AG04449 (cell line): ENCODE data around the gene PTH.
A peak's percentile ranks its signal among the peaks of the same experiment; 100 is the strongest.

Experiments used
- CTCF ChIA-PET: fragments of 350-600 bp; formaldehyde crosslinking; extraction: SDS; loops from one replicate; lab custom pipeline; 2021; ENCODE audit warnings: antibody characterized with exemption; lab: Yijun Ruan, JAX
- POLR2A ChIA-PET: fragments of 400-600, 350-600 bp; formaldehyde crosslinking; extraction: SDS; loops from one replicate; lab custom pipeline; 2020; ENCODE audit warnings: antibody characterized with exemption, inconsistent platforms; lab: Yijun Ruan, JAX
- DNase-seq: peaks from one replicate; pipeline ENCODE4 v3.0.0-alpha.2; 2010; ENCODE audit warnings: low read depth, low spot score
- H3K4me3 ChIP-seq: 2 replicates; pipeline ENCODE4 v1.5.1; 2011; ENCODE audit warnings: low read depth, mild to moderate bottlenecking, control low read depth, low read length
- TF ChIP-seq, protein P1 (sequence below): IDR thresholded peaks from one replicate; pipeline ENCODE4 v1.5.1; 2011; ENCODE audit warnings: mild to moderate bottlenecking, moderate library complexity, low read length, control low read depth, inconsistent platforms; ENCODE audit not compliant: insufficient read depth; ENCODE audit errors: missing control alignments

The PTH gene

DNA sequence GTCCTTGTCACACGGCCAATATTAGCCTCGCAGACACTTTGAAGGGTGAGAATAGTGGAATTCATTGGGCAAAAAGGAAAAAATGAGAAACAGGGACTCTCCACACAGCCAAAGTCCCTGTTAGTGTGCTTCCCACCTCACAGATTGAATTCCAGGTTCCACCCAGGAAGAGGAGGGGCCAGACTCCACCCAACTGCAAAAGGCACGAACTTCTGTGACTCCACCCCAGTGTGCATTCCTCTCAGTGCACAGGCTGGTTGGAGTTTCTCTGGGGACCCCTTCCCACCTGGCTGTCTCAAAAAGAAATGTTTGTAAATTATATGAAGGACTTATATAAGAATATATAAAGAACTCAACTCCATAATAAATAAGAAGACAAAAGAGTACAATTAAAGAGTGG lies 20.7 kb downstream of the PTH start:
- ChIA-PET CTCF (no interaction called here), POLR2A (no interaction called here)
- no peak for DNase-seq
- TF ChIP-seq, protein P1, sequence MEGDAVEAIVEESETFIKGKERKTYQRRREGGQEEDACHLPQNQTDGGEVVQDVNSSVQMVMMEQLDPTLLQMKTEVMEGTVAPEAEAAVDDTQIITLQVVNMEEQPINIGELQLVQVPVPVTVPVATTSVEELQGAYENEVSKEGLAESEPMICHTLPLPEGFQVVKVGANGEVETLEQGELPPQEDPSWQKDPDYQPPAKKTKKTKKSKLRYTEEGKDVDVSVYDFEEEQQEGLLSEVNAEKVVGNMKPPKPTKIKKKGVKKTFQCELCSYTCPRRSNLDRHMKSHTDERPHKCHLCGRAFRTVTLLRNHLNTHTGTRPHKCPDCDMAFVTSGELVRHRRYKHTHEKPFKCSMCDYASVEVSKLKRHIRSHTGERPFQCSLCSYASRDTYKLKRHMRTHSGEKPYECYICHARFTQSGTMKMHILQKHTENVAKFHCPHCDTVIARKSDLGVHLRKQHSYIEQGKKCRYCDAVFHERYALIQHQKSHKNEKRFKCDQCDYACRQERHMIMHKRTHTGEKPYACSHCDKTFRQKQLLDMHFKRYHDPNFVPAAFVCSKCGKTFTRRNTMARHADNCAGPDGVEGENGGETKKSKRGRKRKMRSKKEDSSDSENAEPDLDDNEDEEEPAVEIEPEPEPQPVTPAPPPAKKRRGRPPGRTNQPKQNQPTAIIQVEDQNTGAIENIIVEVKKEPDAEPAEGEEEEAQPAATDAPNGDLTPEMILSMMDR: no peak
- no peak overlapping the region for H3K4me3 ChIP-seq

DNA sequence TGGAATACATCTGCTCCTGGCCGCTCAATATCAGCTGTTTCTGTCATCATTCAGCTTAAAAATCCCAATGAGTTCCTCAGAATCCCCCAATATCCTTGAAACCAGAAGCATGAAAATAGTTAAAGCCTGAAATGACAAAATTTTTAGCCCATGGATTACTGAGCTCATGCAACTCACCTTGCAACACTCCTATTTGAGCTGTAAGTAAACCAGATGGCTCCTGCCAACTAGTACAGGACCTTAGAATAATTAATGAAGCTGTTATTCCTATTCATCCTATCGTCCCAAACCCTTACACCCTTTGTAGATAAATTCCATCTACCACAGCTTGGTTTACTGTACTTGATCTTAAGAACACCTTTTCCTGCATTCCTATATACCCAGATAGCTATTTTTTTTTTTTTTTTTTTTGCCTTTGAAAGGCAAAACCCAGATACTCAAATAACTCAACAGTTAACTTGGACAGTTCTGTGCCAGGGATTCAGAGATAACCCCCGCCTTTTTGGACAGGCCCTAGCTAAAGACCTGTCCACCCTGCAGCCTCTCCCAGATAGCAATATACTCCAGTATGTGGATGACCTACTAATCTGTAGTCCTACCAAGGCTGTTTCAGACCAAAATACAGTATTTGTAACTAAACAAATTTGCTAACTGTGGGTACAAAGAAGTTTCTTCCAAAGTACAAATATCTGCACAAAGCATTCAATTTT lies 22.6 kb downstream of the PTH start:
- TF ChIP-seq, protein P1: no peak
- ChIA-PET POLR2A (interaction anchor here (1.1 kb wide), 1 partner anchor 10 kb away, joined by 3 read pairs; the partner anchor contains the start of gene BTBD10), CTCF (interaction anchor here (2.0 kb wide), 1 partner anchor 9 kb away, joined by 15 read pairs; no protein-coding TSS in a partner anchor)
- DNase-seq: no peak
- no peak overlapping the region for H3K4me3 ChIP-seq

DNA sequence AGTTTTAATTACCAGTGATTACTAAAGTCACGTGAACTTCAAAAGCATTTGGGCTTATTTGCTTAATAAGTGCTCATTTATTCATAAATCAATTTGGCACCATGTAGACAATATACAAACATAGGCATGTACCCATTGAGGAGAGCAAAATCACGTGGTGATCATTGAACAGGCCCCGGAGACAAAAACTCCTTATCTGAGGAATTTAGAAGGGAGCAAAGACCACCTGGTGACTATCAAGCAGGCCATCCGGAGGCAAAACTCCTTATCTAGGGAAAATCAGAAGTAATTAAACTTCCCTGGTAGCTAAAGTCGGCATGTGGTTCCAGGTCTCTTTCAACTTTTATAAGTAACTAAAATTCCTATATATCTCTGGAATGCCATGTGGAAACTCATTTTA lies 27.0 kb downstream of the PTH start:
- H3K4me3 ChIP-seq: no peak overlapping the region
- DNase-seq: no peak
- TF ChIP-seq, protein P1: no peak
- ChIA-PET POLR2A (no interaction called here), CTCF (interaction anchor here (0.8 kb wide), 1 partner anchor 9 kb away, joined by 3 read pairs; no protein-coding TSS in a partner anchor)

DNA sequence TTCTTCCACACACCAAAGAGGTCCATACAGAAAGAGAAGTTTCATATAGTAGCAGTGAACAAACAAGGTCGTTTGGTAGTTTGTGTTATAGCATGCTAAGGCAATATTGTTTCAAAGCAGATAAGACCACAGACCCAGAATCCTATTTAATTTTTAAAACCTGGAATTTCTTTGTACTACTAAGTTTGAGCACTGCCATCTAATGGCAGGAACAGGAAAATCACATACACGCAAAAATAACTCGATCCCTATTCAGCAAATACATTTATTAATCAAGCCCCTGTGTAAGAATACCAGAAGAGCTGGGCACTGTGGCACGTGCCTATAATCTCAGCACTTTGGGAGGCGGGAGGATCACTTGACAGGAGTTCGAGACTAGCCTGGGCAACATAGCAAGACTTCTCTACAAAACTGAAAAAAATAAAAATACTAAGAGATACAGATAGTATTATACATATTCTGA lies 29.9 kb downstream of the PTH start:
- ChIA-PET POLR2A (no interaction called here), CTCF (interaction anchor here (0.6 to 5.0 kb wide), 16 partner anchors 8 to 656 kb away, joined by 3 to 28 read pairs (median 4); no protein-coding TSS in a partner anchor)
- peak; percentile 4 for DNase-seq
- H3K4me3 ChIP-seq: no peak overlapping the region
- TF ChIP-seq, protein P1: peak; percentile 25

DNA sequence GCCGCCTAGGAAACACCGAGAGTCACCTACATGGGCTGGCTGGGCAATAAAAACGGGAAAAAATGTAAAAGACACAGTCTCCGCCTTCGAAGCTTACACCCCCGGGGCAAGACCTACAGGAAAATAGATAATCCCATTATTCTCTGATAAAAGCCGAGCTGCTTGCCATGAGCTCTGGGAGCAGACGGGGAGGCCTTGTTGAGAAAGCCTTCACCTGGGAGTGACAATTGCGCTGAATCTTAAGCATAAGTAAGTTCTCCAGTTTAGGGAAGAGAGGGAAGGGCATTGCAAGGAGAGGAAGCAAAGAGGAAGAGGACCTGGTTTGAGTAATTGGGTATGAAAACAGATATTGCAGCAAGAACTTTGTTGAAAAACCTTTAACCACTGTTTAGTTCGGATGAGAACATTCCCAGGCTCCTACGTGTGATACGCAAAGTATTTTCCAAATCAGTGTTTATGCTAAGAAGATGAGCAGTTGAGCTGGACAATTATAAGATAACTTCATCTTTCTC lies 32.0 kb downstream of the PTH start:
- peak overlapping the region; percentile 87 for H3K4me3 ChIP-seq
- ChIA-PET CTCF (interaction anchor here (1.6 to 5.0 kb wide), 6 partner anchors 10 to 254 kb away, joined by 5 to 28 read pairs (median 14); no protein-coding TSS in a partner anchor), POLR2A (interaction anchor here (0.8 to 1.6 kb wide), 4 partner anchors 12 to 248 kb away, joined by 3 to 5 read pairs (median 4); no protein-coding TSS in a partner anchor)
- TF ChIP-seq, protein P1: no peak
- no peak for DNase-seq
